HG03378 (cell line): ENCODE data around the gene ZMYND8.
"Not testable (repeated sequence)": the region's sequence is repeated elsewhere in the genome, so short reads cannot be mapped to it uniquely, and the experiment has no call there.

ENCODE experiments used
- ATAC-seq: cut with Tn5 transposase; IDR thresholded peaks from one replicate; pipeline ENCODE4 v1.9.1; 2021; ENCODE audit warnings: mild to moderate bottlenecking, moderate library complexity; ENCODE audit not compliant: unreplicated experiment

Gene ZMYND8

GRCh38 chr20:47211036-47211435 lies 145.5 kb downstream of the ZMYND8 start:
- ATAC-seq = no peak

DNA sequence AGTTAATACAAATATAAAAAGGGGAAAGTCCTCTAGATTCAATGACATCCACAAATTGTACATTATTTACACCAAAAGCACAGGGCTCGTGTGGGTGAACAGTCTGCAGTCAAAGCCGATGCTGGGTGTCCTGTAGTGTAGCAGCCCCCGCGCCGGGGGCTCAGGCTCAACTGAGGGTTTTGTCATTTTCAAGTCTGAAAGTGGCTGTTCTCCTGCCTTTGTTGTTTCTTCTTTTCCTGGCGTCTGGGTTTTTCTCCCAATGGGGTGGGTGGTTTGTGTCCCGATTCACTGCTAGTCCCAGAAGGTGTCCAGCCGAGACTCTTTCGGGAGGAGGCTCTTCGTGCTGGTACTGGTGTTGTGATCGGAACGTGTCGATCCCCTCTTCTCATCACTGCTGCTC lies 146.0 kb downstream of the ZMYND8 start:
- ATAC-seq = no peak

GRCh38 chr20:47209982-47210381 lies 146.5 kb downstream of the ZMYND8 start:
- no peak for ATAC-seq

DNA sequence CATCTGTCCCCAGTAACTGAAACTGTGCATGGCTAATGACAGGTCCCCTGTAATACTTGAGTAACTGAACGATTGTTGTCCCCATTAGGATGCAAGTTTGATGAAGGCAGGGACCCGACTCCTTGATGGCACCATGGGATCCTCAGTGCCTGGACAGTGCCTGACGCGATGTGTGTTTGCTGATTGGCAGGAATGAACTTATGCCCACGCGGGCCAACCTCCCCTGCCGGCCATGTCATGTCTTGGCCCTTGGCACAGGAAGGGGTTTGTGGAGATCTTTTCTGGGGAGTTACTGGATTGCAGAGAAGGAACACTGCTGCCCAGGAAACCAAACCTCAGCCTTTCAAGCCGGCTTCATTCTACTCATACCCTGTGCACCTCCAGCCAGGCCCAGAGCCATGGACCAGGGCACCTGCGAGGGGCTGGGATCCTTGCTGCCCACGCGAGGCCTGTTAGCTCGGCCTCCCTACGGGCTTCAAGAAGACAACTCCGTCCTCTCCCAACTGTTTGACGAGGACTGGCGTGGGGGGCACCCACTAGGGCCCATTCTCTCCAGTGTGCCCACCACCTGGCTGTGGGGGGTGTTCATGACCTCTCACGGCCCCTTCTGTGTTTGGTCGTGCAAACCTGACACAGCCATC lies 147.8 kb downstream of the ZMYND8 start:
- ATAC-seq = no peak

DNA sequence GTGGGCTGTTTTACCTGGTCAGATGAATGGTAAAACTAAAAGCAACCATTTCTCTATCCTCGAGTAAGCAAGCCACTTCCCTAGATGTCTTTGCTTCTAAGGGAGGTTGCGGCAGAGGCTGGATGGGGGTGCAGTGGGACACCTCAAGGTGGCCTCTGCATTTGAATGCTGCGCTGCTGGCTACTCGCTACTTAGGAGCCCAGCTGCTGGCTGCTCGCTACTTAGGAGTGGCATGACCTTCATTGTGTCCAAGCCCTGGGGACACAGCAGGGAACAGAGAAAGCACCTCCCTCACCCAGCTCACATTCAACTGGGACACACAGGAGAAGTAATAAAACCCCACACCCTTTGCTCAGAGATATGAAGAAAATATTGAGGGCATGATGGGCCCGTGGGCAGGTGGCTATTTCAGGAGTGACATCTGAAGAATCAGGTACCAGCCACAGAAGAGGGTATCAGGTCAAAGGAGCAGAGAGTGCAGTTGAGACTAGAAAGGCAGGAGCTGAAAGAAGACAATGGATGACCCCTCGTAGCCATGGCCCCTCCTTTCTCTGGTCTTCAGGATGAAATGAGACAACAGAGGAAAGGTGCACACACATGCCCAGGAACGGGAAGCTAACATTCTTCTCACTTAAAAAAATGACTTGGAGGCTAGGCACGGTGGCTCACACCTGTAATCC lies 149.4 kb downstream of the ZMYND8 start:
- ATAC-seq = no peak

DNA sequence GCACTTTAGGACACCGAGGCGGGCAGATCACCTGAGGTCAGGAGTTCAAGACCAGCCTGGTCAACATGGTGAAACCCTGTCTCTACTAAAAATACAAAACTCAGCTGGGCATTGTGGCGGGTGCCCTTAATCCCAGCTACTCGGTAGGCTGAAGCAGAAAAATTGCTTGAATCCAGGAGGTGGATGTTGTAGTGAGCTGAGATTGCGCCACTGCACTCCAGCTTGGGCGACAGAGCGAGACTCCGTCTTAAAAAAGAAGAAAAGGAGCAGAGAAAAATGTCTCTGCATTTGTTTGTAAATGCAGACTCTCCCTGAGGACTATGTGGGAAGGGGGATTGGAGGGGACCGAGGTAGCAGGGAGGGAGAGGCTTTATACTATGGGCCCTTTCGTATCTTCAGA lies 149.9 kb downstream of the ZMYND8 start:
- ATAC-seq = not testable (repeated sequence)

GRCh38 chr20:47205577-47206123 lies 150.8 kb downstream of the ZMYND8 start:
- ATAC-seq = no peak

DNA sequence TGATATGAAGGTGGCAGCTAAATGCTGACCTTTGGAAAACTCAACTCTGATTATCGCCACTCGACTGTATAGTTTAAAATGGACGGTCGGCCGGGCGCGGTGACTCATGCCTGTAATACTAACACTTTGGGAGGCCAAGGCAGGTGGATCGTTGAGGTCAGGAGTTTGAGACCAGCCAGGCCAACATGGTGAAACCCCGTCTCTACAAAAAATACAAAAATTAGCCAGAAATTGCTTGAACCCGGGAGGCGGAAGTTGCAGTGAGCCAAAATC lies 151.7 kb downstream of the ZMYND8 start:
- ATAC-seq = not testable (repeated sequence)

DNA sequence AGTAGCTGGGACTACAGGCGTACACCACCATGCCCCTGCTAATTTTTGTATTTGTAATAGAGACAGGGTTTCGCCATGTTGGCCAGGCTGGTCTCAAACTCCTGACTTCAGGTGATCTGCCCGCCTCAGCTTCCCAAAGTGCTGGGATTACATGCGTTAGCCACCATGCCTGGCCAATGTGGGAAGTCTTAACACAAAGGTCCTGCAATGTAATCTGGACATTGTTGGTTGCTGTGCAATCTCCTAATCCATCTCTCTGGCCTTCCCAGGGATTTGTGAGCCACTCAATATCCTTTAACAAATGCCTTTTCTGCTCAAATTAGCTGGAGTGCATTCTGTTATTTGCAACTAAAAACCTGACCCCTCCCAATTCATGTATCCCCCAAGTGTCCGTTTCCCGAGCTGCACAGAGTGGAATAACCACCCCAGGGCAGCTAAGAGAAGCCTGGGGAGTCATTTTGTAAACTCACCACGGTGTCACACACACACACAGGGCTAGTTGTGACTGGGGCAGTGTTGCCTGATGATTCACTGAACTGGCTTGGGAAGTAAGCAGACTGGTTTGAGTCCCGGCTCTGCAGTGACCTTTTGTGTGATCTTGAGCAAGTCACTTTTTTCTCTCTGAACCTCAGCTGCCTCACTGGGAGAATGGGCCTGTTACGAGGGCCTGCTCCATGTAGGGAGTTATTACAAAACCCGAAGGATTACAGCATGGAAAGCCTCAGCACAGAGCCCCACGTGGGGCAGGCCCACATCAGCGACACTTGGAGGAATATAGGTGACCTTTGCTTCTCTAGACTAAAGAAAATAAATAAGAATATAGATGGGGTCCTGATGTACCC lies 152.3 kb downstream of the ZMYND8 start:
- ATAC-seq = no peak

DNA sequence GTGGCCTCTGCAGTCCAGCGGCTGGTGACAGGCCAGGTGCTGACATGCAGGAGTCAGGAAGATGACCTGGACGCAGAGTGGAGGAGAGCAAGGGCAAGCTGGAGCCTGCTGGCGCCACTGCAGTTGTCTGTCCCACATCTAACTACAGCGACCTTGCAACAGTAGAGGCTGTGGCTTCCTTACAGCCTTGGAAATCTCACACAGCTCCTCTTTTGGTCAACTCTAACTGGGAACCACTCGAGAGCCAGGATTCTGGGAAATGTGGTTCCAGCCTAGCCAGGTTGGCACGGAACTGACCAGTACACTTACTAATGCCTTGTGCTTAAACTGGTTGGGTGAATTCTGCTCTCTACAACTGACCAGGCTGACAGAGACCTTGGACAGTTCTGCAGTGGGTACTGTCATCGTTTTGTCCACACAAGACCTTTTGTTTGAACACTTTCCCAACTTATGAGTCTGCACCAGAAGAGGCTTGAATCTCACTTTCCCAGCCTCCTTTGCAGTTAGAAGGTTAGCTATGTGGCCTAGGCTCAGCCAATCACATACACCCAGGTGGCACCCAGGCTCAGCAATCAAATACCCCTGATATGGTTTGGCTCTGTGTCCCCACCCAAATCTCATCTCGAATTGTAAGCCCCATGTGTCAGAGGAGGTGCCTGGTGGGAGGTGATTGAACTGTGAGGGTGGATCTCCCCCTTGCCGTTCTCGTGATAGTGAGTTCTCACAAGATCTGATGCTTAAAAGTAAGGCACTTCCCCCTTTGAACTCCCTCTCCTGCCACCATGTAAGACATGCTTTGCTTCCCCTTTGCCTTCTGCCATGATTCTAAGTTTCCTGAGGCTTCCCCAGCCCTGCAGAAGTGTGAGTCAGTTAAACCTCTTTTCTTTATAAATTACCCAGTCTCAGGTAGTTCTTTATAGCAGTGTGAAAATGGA lies 153.5 kb downstream of the ZMYND8 start:
- no peak for ATAC-seq

- ATAC-seq = no peak
These were observed 155.3 kb downstream of the ZMYND8 start for GRCh38 chr20:47201074-47201730.

GRCh38 chr20:47198996-47199552 lies 157.4 kb downstream of the ZMYND8 start:
- ATAC-seq = no peak

GRCh38 chr20:47198254-47198671 lies 158.2 kb downstream of the ZMYND8 start:
- no peak for ATAC-seq

GRCh38 chr20:47196091-47197081 lies 160.1 kb downstream of the ZMYND8 start:
- ATAC-seq = no peak

- ATAC-seq = no peak
These were observed 160.9 kb downstream of the ZMYND8 start for GRCh38 chr20:47195573-47195972.

DNA sequence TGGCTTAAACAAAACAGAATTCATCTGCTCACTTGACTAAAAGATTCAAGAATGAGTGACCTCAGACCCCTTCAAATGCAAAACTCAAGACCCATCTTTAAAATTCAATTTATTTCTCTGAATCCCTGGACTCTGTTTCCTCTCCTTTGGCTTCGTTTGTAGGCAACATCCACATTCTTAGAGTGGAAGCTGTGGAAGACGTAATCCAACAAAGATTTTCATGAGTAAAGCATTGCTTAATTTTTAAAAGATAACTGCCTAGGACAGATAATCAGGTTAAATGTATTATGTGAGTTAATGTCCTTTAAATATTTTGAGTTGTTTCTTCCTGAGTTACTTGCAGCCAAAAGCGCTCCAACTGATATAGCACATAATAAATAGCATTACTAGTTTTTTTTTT lies 164.5 kb downstream of the ZMYND8 start:
- ATAC-seq = no peak

DNA sequence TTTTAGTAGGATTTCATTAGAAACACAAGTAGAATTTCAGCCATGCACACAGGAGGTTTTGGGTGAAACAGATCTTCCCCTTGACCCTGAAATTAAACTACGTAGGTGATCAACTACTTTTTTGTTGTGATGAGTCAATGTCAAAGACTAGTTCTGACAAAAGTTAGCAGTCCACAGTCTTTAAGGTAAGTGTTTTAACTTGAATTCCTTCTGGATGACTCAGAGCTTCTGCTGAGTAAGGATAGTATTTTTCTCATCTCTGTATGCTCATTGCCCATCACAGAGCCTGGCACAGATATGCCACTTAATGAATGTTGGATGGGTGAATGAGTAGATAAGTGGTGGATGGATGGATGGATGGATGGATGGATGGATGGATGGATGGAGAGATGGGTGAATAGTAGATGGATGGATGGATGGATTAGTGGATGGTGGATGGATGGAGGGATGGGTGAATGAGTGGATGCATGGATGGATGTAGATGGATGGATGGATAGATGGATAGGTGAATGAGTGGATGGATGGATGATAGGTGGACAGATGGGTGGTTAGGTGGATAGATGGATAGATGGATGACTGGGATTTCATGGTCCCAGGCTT lies 165.3 kb downstream of the ZMYND8 start:
- ATAC-seq = no peak

- no peak for ATAC-seq
These were observed 167.4 kb downstream of the ZMYND8 start for GRCh38 chr20:47189060-47189459.
